Measurements from ENCODE around the gene SIGLEC12. TPM values are rescaled to one million over a fixed set of nuclear protein-coding genes. Genes with fewer than 3 reads are reported as not detected.

Gene SIGLEC12
- total and polyA plus RNA-seq, 2 donors (not counting 1 experiment from before 2014, with no cell fraction given): 0.24 TPM; not detected in 1

GRCh38 chr19:51458899-51459505 lies 42.6 kb downstream of the SIGLEC12 start:
- ChIA-PET POLR2A (no interaction called here), CTCF (interaction anchor here (2.0 kb wide), 1 partner anchor 198 kb away, joined by 5 read pairs; no protein-coding TSS in a partner anchor)
- no peak overlapping the region for H3K4me3 Mint-ChIP-seq
- Histone ChIP-seq H3K27ac (ENCODE audit: low read length in 2 of 2) (no peak overlapping the region), H3K36me3 (replicated peaks in 1 of 2; ENCODE audit: control extremely low read depth in 1 of 2, control insufficient read depth in 1 of 2, extremely low read depth in 1 of 2, insufficient read depth in 2 of 2, low read length in 1 of 2) (no peaks in the 10 kb centered on the region), H3K9ac (ENCODE audit: low read length) (no peak overlapping the region), H4K20me1 (ENCODE audit: control insufficient read depth, insufficient read depth, low read length, poor library complexity, severe bottlenecking) (no peaks in the 10 kb centered on the region), H3K4me2 (replicated peaks; ENCODE audit: low read depth, low read length, poor library complexity, severe bottlenecking) (no peak overlapping the region), H3K9me3 (ENCODE audit: control extremely low read depth in 1 of 3, control insufficient read depth in 2 of 3, insufficient read depth in 1 of 3, low read length in 2 of 3) (peaks cover 0 to 13% (median 0%) of the 10 kb centered on the region in 3 donors), H3K4me3 (ENCODE audit: control extremely low read depth in 1 of 5, extremely low read depth in 1 of 5, insufficient read depth in 1 of 5, low read depth in 2 of 5, low read length in 4 of 5) (no peak overlapping the region), H3K27me3 (replicated peaks in 1 of 4; ENCODE audit: control extremely low read depth in 1 of 4, control insufficient read depth in 3 of 4, insufficient read depth in 4 of 4, low read length in 3 of 4) (peaks cover 0 to 32% (median 9%) of the 10 kb centered on the region in 4 experiments), H2AFZ (ENCODE audit: insufficient read depth, low read depth, low read length, poor library complexity, severe bottlenecking) (no peak overlapping the region), H3K79me2 (ENCODE audit: control insufficient read depth, insufficient read depth, low read length) (no peaks in the 10 kb centered on the region), H3K4me1 (ENCODE audit: control insufficient read depth in 2 of 2, insufficient read depth in 2 of 2, low read length in 2 of 2) (peaks cover 0 to 7% of the 10 kb centered on the region in 2 donors)
- no peaks in the 10 kb centered on the region for H3K9me3 Mint-ChIP-seq (ENCODE audit: insufficient read depth)
- peaks cover 23% of the 10 kb centered on the region for H3K27me3 Mint-ChIP-seq
- DNase-seq (no peak), ATAC-seq (ENCODE audit: low read depth) (no peak)
- intact Hi-C loops (cut with micrococcal nuclease): no loop called here
- H3K4me1 Mint-ChIP-seq: no peaks in the 10 kb centered on the region
- 82% methylated on average over 10 of the region's 14 CpGs for WGBS (ENCODE audit: insufficient coverage)
- TF ChIP-seq EZH2 (IDR thresholded peaks at IDR 0.05; ENCODE audit: borderline replicate concordance, insufficient read depth, low read depth, low read length, poor library complexity, severe bottlenecking) (no peak), CTCF (IDR thresholded peaks at IDR 0.05) (no peak)
- H3K27ac Mint-ChIP-seq: no peak overlapping the region

GRCh38 chr19:51458051-51458645 lies 43.5 kb downstream of the SIGLEC12 start, which contains the start of gene SIGLEC8:
Gene SIGLEC8, minus strand, starts transcription at chr19:51458454. Its CDS starts 67 bp downstream, at chr19:51458387.
- Histone ChIP-seq H3K36me3 (replicated peaks in 1 of 2; ENCODE audit: control extremely low read depth in 1 of 2, control insufficient read depth in 1 of 2, extremely low read depth in 1 of 2, insufficient read depth in 2 of 2, low read length in 1 of 2) (no peaks in the 10 kb centered on the region), H3K27ac (ENCODE audit: low read length in 2 of 2) (no peak within 1 kb of the TSS), H3K9me3 (ENCODE audit: control extremely low read depth in 1 of 3, control insufficient read depth in 2 of 3, insufficient read depth in 1 of 3, low read length in 2 of 3) (peaks cover 0 to 13% (median 0%) of the 10 kb centered on the region in 3 donors), H3K79me2 (ENCODE audit: control insufficient read depth, insufficient read depth, low read length) (no peaks in the 10 kb centered on the region), H4K20me1 (ENCODE audit: control insufficient read depth, insufficient read depth, low read length, poor library complexity, severe bottlenecking) (no peaks in the 10 kb centered on the region), H2AFZ (ENCODE audit: insufficient read depth, low read depth, low read length, poor library complexity, severe bottlenecking) (no peak within 1 kb of the TSS), H3K4me1 (ENCODE audit: control insufficient read depth in 2 of 2, insufficient read depth in 2 of 2, low read length in 2 of 2) (peaks cover 0 to 7% of the 10 kb centered on the region in 2 donors), H3K9ac (ENCODE audit: low read length) (no peak within 1 kb of the TSS), H3K4me2 (replicated peaks; ENCODE audit: low read depth, low read length, poor library complexity, severe bottlenecking) (no peak within 1 kb of the TSS), H3K4me3 (ENCODE audit: control extremely low read depth in 1 of 5, extremely low read depth in 1 of 5, insufficient read depth in 1 of 5, low read depth in 2 of 5, low read length in 4 of 5) (no peak within 1 kb of the TSS), H3K27me3 (replicated peaks in 1 of 4; ENCODE audit: control extremely low read depth in 1 of 4, control insufficient read depth in 3 of 4, insufficient read depth in 4 of 4, low read length in 3 of 4) (peaks cover 0 to 31% (median 9%) of the 10 kb centered on the region in 4 experiments)
- DNase-seq (no peak), ATAC-seq (ENCODE audit: low read depth) (no peak)
- H3K4me1 Mint-ChIP-seq: no peaks in the 10 kb centered on the region
- peaks cover 28% of the 10 kb centered on the region for H3K27me3 Mint-ChIP-seq
- POLR2A ChIA-PET: no interaction called here
- H3K27ac Mint-ChIP-seq: no peak within 1 kb of the TSS
- 83% methylated on average over 6 of the region's 10 CpGs for WGBS (ENCODE audit: insufficient coverage)
- no peak for TF ChIP-seq EZH2 (IDR thresholded peaks at IDR 0.05; ENCODE audit: borderline replicate concordance, insufficient read depth, low read depth, low read length, poor library complexity, severe bottlenecking)
- TF ChIP-seq CTCF (IDR thresholded peaks at IDR 0.05): no peak
- no peaks in the 10 kb centered on the region for H3K9me3 Mint-ChIP-seq (ENCODE audit: insufficient read depth)
- CTCF ChIA-PET: no interaction called here
- intact Hi-C loops (cut with micrococcal nuclease): no loop called here
- H3K4me3 Mint-ChIP-seq: no peak within 1 kb of the TSS
